ENCODE measurements around the gene RAB30. TPM values are rescaled to one million over a fixed set of nuclear protein-coding genes. Genes with fewer than 3 reads are reported as not detected.
A peak's percentile ranks its signal among the peaks of the same experiment; 100 is the strongest.

Gene RAB30
- total RNA-seq, 1 experiment from 2014 or later, result 6.2 TPM

DNA sequence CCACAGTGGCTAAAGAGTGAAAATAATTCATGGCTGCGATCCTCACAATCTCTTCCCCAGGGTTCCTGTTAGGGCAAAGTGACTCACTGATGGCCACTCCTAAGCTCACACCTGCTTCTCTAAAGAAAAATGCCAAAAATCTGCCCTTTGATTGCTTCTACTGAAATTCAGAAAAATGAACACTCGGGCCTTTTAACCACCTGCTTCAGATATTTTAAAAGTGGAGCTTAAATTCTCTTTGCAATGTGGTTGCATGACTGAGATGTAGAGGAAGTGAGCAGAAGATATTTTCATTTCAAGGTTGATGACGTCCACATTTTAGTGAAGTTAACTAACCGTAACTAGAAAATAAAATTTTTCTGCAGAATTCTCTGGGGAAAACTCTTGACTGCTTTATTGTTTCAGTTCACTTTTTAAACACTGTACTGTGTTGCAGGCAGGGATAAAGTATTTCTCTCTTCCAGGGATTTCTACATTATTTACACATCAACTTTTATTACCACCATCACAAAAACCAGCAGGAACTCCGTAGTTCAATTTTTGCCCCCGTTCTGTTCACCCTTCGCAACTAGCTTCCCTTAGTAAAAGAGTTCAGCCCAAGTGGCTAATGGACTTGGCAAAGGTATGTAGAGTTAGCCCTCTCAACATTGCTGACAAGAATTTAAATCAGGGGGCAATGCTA is 8.5 kb downstream of the RAB30 start (continued):
- TF ChIP-seq ZBTB21 (CRISPR knock-in tag; IDR thresholded peaks at IDR 0.05; ENCODE audit: borderline replicate concordance), result no peak
- TF ChIP-seq, protein P1, sequence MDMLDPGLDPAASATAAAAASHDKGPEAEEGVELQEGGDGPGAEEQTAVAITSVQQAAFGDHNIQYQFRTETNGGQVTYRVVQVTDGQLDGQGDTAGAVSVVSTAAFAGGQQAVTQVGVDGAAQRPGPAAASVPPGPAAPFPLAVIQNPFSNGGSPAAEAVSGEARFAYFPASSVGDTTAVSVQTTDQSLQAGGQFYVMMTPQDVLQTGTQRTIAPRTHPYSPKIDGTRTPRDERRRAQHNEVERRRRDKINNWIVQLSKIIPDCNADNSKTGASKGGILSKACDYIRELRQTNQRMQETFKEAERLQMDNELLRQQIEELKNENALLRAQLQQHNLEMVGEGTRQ (CRISPR knock-in tag; IDR thresholded peaks at IDR 0.05), result no peak
- no peak for TF ChIP-seq ESRRA (CRISPR knock-in tag; IDR thresholded peaks at IDR 0.05; ENCODE audit: borderline replicate concordance)

DNA sequence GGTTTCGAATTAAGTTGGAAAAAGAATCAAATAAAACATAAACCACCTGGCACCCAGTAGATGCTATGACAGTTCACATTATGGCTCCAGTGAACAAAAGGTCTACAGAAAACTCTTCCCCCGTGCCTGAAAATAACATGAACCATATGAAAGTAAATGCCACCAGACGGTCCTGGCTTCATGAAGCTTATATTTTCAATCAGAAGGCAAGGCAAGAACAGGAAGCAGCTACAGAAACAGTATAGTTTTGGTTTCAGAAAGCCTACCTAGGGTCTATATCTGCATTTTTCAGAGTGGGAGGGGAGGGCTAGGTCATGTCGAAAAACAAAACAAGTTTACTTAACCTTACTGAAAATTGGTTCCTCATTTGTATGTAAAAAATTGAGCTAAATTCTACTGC is 9.8 kb downstream of the RAB30 start:
- no peak for ATAC-seq
- POLR2A ChIA-PET, result no interaction called here
- no peak overlapping the region for H3K4me3 Mint-ChIP-seq
- no peak for DNase-seq (ENCODE audit: low spot score)
- no peaks in the 10 kb centered on the region for H3K9me3 Mint-ChIP-seq
- peaks cover 19% of the 10 kb centered on the region for H3K4me1 Mint-ChIP-seq
- no peak overlapping the region for H3K27ac Mint-ChIP-seq
- H3K27me3 Mint-ChIP-seq (ENCODE audit: low read depth), result no peaks in the 10 kb centered on the region
- H3K36me3 Mint-ChIP-seq, result no peaks in the 10 kb centered on the region
- no peak for TF ChIP-seq CREM (CRISPR knock-in tag; IDR thresholded peaks at IDR 0.05)
- TF ChIP-seq, protein P2, sequence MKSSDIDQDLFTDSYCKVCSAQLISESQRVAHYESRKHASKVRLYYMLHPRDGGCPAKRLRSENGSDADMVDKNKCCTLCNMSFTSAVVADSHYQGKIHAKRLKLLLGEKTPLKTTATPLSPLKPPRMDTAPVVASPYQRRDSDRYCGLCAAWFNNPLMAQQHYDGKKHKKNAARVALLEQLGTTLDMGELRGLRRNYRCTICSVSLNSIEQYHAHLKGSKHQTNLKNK (CRISPR knock-in tag; IDR thresholded peaks at IDR 0.05), result no peak
- no peak for TF ChIP-seq ZBTB21 (CRISPR knock-in tag; IDR thresholded peaks at IDR 0.05; ENCODE audit: borderline replicate concordance)
- TF ChIP-seq, protein P3, sequence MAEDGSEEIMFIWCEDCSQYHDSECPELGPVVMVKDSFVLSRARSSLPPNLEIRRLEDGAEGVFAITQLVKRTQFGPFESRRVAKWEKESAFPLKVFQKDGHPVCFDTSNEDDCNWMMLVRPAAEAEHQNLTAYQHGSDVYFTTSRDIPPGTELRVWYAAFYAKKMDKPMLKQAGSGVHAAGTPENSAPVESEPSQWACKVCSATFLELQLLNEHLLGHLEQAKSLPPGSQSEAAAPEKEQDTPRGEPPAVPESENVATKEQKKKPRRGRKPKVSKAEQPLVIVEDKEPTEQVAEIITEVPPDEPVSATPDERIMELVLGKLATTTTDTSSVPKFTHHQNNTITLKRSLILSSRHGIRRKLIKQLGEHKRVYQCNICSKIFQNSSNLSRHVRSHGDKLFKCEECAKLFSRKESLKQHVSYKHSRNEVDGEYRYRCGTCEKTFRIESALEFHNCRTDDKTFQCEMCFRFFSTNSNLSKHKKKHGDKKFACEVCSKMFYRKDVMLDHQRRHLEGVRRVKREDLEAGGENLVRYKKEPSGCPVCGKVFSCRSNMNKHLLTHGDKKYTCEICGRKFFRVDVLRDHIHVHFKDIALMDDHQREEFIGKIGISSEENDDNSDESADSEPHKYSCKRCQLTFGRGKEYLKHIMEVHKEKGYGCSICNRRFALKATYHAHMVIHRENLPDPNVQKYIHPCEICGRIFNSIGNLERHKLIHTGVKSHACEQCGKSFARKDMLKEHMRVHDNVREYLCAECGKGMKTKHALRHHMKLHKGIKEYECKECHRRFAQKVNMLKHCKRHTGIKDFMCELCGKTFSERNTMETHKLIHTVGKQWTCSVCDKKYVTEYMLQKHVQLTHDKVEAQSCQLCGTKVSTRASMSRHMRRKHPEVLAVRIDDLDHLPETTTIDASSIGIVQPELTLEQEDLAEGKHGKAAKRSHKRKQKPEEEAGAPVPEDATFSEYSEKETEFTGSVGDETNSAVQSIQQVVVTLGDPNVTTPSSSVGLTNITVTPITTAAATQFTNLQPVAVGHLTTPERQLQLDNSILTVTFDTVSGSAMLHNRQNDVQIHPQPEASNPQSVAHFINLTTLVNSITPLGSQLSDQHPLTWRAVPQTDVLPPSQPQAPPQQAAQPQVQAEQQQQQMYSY (CRISPR knock-in tag; IDR thresholded peaks at IDR 0.05), result no peak
- no peak for TF ChIP-seq OVOL2 (CRISPR knock-in tag; IDR thresholded peaks at IDR 0.05; ENCODE audit: borderline replicate concordance)
- no peak for TF ChIP-seq SP1 (CRISPR knock-in tag; conservative IDR thresholded peaks at IDR 0.05)
- TF ChIP-seq ZNF416 (CRISPR knock-in tag; IDR thresholded peaks at IDR 0.05), result no peak
- TF ChIP-seq MXD4 (CRISPR knock-in tag; IDR thresholded peaks at IDR 0.05; ENCODE audit: borderline replicate concordance), result no peak
- no peak for TF ChIP-seq NFATC4 (CRISPR knock-in tag; IDR thresholded peaks at IDR 0.05)
- TF ChIP-seq, protein P4, sequence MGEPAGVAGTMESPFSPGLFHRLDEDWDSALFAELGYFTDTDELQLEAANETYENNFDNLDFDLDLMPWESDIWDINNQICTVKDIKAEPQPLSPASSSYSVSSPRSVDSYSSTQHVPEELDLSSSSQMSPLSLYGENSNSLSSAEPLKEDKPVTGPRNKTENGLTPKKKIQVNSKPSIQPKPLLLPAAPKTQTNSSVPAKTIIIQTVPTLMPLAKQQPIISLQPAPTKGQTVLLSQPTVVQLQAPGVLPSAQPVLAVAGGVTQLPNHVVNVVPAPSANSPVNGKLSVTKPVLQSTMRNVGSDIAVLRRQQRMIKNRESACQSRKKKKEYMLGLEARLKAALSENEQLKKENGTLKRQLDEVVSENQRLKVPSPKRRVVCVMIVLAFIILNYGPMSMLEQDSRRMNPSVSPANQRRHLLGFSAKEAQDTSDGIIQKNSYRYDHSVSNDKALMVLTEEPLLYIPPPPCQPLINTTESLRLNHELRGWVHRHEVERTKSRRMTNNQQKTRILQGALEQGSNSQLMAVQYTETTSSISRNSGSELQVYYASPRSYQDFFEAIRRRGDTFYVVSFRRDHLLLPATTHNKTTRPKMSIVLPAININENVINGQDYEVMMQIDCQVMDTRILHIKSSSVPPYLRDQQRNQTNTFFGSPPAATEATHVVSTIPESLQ (CRISPR knock-in tag; IDR thresholded peaks at IDR 0.05), result no peak
- TF ChIP-seq TEAD1 (CRISPR knock-in tag; IDR thresholded peaks at IDR 0.05), result no peak
- CTCF ChIA-PET, result interaction anchor here (0.6 to 1.8 kb wide), 2 partner anchors 9 to 62 kb away, joined by 3 read pairs; no protein-coding TSS in a partner anchor

DNA sequence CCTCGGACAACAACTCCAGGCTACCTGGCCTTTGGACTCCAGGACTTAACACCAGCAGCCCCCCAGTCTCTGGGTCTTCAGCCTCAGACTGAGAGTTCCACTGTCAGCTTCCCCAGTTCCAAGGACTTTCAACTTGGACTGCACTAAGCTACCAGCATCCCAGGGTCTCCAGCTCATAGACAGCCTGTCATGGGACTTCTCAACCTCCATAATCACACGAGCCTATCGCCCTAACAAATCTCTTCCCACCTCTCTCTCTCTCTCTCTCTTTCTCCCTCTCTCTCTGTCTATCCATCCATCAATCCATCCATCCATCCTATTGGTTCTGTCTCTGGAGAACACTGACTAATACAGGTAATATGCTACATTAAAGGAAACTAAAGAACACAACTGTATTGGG is 10.7 kb downstream of the RAB30 start:
- ChIA-PET POLR2A (no interaction called here), CTCF (no interaction called here)
- Mint-ChIP-seq H3K4me1 (peaks cover 19% of the 10 kb centered on the region), H3K27me3 (ENCODE audit: low read depth) (no peaks in the 10 kb centered on the region), H3K27ac (peak overlapping the region; percentile 42; the same call in 1 of the 2 replicates), H3K36me3 (no peaks in the 10 kb centered on the region), H3K4me3 (no peak overlapping the region), H3K9me3 (no peaks in the 10 kb centered on the region)
- DNase-seq (ENCODE audit: low spot score) (no peak), ATAC-seq (no peak)
- TF ChIP-seq CREB1 (CRISPR knock-in tag; IDR thresholded peaks at IDR 0.05) (no peak), ZNF263 (CRISPR knock-in tag; IDR thresholded peaks at IDR 0.05; ENCODE audit: low read depth) (no peak), MYBL2 (CRISPR knock-in tag; IDR thresholded peaks at IDR 0.05) (no peak)
- TF ChIP-seq, protein P4 (CRISPR knock-in tag; IDR thresholded peaks at IDR 0.05), result no peak
- TF ChIP-seq, protein P5, sequence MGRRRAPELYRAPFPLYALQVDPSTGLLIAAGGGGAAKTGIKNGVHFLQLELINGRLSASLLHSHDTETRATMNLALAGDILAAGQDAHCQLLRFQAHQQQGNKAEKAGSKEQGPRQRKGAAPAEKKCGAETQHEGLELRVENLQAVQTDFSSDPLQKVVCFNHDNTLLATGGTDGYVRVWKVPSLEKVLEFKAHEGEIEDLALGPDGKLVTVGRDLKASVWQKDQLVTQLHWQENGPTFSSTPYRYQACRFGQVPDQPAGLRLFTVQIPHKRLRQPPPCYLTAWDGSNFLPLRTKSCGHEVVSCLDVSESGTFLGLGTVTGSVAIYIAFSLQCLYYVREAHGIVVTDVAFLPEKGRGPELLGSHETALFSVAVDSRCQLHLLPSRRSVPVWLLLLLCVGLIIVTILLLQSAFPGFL (CRISPR knock-in tag; IDR thresholded peaks at IDR 0.05; ENCODE audit: borderline replicate concordance), result no peak
- TF ChIP-seq, protein P6, sequence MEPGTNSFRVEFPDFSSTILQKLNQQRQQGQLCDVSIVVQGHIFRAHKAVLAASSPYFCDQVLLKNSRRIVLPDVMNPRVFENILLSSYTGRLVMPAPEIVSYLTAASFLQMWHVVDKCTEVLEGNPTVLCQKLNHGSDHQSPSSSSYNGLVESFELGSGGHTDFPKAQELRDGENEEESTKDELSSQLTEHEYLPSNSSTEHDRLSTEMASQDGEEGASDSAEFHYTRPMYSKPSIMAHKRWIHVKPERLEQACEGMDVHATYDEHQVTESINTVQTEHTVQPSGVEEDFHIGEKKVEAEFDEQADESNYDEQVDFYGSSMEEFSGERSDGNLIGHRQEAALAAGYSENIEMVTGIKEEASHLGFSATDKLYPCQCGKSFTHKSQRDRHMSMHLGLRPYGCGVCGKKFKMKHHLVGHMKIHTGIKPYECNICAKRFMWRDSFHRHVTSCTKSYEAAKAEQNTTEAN (CRISPR knock-in tag; IDR thresholded peaks at IDR 0.05), result no peak
- TF ChIP-seq, protein P7, sequence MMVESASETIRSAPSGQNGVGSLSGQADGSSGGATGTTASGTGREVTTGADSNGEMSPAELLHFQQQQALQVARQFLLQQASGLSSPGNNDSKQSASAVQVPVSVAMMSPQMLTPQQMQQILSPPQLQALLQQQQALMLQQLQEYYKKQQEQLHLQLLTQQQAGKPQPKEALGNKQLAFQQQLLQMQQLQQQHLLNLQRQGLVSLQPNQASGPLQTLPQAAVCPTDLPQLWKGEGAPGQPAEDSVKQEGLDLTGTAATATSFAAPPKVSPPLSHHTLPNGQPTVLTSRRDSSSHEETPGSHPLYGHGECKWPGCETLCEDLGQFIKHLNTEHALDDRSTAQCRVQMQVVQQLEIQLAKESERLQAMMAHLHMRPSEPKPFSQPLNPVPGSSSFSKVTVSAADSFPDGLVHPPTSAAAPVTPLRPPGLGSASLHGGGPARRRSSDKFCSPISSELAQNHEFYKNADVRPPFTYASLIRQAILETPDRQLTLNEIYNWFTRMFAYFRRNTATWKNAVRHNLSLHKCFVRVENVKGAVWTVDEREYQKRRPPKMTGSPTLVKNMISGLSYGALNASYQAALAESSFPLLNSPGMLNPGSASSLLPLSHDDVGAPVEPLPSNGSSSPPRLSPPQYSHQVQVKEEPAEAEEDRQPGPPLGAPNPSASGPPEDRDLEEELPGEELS (CRISPR knock-in tag; IDR thresholded peaks at IDR 0.05), result no peak

Data from WTC11 (cell line).